ENCODE data around the gene PRKAR1B.
"Not testable (repeated sequence)": the region's sequence is repeated elsewhere in the genome, so short reads cannot be mapped to it uniquely, and the experiment has no call there.

The PRKAR1B gene

DNA sequence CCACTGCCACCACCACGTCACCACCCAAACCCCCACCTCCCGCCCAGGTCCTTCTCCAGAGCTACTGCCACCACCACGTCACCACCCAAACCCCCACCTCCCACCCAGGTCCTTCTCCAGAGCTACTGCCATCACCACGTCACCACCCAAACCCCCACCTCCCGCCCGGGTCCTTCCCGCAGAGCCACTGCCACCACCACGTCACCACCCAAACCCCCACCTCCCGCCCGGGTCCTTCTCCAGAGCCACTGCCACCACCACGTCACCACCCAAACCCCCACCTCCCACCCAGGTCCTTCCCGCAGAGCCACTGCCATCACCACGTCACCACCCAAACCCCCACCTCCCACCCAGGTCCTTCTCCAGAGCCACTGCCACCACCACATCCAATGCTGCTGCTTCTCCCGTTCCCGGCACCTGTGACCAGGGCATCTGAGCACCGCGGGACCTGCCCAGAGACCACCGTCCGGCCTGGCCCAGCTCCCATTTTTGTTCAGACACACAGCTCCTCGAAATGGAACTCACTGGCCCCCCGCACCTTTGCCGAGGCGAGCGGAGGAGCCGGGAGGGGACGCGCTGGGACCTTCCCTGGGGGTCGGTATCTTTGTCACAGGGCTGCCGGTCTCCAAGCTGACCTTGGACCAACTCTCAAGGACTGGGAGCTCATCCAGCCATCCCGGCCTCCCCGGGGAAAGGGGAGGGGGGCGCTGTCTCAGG lies 174.8 kb downstream of the PRKAR1B start:
- DNase-seq, result not testable (repeated sequence)

DNA sequence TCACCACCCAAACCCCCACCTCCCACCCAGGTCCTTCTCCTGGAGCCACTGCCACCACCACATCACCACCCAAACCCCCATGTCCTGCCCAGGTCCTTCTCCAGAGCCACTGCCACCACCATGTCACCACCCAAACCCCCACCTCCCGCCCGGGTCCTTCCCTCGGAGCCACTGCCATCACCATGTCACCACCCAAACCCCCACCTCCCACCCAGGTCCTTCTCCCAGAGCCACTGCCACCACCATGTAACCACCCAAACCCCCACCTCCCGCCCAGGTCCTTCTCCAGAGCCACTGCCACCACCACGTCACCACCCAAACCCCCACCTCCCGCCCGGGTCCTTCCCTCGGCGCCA lies 175.5 kb downstream of the PRKAR1B start:
- DNase-seq, result not testable (repeated sequence)

DNA sequence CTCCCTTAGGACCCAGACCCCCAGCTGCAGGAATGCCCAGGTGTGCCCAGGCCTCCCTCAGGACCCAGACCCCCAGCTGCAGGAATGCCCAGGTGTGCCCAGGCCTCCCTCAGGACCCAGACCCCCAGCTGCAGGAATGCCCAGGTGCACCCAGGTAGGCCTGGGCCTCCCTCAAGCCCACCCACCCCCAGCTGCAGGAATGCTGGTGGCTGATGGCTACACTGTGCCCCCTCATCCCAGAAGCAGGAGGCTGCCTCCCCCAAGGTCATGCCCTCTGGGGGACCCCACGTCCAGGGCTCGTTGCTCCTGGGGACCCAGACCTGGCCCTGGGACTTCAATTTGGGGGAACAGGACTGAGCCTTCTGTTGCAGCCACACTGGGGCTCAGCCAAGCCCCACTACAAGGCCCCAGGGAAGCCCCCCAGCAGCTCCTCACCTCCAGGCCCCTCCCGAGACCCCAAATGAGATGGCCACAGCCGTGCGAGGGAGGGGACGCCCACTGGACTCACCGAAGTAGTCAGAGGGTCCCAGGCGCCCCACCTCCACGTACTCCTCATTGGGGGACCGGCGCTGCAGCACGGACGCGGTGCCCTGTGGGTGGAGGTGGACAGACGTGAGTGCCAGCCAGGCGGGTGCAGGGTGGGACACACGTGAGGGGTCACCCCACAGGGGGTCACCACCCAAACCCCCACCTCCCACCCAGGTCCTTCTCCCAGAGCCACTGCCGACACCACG lies 176.0 kb downstream of the PRKAR1B start:
- DNase-seq, result no peak

DNA sequence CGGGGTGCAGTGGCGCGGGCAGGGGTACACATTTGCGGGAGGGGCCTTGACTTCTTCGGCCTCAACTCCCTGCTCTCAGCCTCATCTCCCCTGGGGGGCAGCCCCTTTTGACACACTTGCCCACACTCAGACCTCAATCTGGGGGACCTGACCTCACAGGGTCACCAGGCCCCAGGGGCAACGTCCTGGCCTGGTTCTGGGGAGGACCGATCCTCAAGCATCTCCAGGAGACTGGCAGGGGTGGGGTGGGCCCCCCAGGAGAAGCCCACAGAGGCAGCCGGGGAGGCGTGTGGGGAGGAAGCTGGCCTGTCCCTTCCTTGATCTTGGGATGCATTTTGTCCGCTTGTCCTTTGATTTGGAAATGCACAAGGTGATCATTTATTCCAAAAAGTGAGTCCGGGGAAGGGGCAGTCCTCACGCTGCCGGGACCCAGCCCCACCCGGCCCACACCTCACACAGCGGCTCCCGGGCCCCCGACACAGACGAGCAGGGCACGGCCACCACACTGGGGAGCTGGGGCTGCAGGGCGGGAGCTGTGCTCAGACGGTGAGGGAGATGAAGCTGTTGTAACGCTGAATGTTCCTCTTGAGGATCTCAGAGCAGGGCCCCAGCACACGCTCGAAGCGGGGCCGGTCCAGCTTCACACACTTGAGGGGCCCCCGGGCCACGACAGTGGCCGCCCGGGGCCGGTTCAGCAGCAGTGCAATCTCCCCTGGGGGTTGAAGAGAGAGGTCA lies 177.0 kb downstream of the PRKAR1B start:
- DNase-seq, result no peak

DNA sequence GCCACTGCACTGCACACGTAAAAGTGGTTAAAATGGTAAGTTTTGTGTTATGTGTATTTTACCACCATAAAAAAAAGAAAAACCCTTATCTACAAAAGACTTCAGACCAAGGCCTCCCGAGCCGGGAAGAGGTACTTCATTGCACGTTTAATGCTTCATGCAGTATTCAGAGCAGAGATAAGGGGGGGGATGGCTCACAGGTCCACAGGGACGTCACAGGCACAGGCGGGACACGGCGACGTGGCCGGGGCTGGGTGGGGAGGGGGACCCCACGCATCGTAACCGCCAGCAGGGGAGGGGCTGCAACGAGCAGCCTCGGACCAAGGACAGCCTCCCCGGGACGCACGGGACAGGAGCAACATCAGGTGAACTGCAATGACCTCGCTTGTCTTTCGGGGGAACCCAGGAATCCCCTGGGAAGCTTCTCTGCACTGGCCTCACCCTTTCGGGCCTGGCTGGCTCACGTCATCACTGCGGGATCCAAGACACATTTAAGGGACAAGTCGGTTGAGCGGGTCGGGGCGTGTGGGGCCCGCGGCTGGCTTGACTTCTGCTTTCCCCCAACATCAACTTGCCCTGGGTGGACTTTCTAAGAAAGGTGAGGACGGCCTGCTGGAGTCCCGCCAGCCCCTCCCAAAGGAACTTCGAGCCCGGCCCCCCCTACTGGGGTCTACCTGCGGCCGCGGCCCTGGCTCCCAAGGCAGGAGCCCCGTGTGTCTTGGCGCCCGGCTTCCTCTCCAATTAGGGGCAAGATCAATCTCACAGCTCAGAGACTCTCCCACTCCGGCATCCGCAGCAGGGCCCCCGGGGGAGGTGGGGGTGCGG lies 177.8 kb downstream of the PRKAR1B start:
- no peak for DNase-seq

DNA sequence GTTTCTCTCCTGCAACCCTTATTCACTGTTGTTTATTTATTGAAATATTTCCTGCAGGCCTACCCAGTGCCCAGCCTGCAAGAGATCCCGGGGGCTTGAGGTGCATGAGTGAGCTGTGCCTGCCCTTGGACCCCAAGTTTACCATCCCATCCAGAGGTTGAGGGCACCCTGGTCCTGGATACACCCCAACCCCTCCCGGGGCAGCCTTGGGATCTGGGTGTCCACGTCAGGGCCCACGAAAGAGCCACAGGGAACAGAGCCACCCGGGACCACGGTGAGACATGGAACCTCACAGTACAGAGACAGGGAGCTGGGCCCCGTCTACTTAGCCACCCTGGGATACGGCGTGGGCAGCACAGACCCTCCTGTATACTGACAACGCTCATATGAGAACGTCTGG lies 178.7 kb downstream of the PRKAR1B start:
- DNase-seq, result no peak

DNA sequence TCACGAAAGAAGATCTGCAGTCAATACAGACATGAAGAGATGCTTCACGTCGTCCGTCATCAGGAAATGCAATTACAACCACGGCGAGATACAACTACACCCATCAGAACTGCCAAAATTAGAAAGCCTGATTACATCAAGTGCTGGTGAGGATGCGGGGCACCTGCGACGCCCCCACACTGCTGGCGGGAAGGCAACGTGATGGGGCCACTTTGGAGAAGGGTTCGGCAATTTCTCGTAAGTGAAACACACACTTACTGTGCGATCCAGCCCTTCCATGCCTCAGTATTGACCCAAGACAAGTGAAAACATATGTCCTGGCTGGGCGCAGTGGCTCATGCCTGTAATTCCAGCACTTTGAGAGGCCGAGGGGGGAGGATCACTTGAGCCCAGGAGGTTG lies 181.6 kb downstream of the PRKAR1B start:
- no peak for DNase-seq

DNA sequence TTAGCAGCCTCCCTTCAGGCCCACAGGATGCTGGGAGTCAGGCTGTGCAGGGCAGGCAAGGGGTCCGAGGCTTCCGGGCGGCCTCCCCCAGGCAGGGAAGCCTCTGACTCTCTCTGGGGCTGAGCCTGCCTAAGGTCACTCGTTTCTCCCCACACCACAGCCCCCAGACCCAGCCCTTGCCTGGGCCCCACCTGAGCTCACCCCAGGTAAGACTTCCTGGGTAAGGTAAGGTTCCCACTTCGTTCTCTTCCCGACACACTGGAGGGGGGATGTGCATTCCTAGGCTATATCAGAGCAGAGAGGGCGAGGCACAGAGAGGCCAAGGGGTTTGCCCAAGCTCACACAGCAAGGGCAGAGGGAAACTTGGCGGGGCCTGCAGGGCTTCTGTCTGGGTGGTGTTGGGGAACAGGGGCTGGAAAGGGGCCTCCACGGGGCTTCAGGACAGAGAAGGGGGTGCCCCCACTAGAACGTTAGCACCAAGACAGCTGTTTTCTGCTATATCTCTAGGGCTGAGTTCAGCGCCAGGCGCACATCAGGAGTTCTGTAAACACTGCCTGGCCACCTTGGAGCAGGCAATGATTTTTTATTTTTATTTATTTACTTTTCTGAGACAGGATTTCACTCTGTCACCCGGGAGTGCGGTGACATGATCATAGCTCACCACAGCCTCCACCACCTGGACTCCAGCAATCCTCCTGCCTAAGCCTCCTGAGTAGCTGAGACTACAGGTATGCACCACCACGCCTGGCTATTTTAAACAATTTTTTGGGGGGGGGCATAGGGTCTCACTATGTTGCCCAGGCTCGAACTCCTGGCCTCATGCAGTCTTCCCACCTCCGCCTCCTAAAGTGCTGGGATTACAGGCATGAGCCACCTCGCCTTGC lies 182.5 kb downstream of the PRKAR1B start:
- no peak for DNase-seq

DNA sequence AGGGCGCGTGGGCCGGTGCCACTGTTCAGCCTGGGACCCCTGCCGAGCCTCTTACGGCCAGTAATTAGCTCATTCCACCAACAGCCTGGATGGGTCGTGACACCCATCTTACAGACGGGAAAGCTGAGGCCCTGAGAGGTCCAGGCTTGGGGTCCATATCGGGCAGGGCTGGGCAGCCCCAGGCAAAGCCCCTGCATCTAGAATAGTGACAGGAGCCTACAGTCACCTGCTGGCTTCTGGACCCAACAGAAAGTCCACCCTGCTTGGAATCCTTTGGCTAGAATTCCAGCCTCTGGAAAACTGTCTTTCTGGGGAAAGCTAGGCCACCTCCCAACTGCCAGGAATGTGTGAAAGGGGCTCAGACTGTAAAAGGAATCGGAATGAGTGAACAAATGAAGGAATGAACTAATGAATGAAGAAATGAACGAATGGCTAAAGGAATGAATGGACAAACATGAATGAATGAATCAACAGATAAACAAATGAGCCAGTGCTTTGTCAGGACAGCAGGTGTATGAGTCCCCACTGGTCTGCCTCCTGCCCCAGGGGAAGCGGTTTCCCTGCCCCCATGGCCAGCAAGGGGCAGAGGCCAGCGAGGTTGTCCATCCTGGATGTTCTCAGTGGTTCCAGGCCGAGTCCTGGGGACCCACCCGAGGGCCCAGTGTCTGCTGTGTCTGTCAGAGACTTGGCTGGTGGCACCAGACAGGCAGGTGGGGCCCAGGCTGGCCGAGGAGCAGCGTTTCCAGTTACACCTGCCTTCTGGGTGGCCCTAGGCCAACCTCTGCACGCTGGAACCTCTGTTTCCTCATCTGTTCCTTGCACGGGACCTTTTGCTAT lies 183.4 kb downstream of the PRKAR1B start:
- no peak for DNase-seq

DNA sequence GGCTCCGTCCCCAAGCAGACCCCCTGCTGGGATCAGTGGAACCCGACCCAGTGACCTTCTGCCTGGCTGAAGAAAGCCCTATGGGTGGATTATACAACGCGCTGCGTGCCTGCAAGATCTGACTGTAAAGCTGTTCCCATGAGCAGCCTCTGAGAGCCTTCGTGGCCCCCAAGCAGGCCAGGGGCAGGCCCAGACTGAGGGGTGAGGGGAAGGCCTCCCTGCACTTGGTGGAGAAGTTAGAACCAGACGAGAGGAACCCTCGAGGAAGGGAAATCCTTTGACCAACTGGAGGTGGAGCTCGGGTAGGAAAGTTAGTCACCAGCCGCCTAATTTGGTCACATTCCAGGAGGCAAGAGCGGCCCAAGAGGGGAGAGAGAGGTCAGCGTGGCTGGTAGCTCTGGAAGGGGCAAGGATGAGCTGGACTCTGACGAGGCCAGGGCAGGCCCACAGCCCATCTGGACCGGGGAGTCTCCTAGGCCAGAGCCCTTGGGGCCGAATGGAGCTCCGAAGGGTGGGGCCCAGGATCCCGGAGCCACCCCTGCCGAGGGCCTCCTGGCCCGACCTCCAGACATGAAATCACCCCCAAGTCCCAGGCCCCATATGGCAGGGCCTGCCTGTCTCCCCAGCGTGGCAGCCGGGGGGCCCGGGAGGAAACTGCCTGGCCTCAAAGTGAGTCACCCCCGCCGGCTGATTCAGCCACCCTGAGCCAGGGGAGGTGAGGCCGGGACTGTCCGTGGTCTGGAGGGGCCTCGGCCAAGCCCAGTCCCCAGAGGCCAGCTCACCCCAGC lies 184.2 kb downstream of the PRKAR1B start:
- no peak for DNase-seq

DNA sequence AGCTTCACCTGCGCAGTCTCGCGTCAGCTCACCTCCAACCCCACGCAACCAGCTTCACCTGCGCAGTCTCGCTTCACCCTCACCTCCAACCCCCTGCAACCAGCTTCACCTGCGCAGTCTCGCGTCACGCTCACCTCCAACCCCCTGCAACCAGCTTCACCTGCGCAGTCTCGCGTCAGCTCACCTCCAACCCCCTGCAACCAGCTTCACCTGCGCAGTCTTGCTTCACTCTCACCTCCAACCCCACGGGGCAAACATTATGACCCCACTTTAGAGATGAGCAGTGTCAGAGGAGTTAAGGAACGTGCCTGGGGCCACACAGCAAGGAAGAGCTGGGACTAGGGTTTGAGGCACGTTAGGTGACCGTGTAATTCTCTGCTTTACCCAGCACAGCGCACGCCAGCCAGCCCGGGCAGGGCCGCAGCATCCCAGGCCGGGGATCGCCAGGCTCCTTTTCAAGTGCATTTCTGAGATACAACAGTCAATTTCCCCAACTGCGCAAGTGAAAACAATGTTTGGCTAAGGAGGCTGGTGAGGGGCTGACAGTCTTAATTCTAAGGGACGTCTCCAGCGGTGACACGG lies 184.9 kb downstream of the PRKAR1B start:
- DNase-seq, result no peak

DNA sequence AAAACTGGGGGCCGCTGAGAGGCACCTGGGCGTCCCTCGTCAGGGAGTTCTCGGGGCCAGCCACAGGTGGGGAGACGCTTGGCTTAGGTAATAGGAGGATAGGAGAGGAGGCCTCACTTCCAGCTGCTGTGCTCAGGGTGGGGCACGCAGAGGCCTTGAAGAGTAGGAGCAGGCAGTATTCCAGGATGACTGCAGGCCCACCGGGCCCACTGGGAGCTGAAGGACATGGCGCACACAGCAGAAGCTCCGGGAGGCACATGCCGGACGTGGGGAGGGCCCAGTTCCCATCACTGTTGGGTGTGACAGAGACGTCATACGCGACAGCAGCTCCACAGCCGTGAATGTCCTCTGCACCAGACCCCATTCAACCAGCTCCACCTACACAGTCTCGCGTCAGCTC lies 185.4 kb downstream of the PRKAR1B start:
- no peak for DNase-seq

DNA sequence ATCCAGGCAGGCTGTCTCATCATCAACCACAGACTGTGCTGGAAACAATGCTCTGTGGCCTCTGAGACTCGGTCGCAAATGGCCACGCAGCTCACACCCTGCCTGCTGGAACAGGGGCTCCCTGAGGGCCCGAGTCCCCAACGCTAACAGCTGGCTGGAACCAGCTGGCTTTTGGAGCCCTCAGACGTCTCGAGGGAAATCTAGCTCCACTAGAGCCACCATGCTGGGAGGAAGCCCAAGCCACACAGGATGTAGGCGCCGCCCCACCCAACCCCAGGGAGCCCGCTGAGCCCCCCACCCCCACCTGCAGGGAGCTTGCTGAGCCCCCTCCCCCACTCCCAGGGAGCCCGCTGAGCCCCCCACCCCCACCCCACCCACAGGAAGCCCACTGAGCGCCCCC lies 186.1 kb downstream of the PRKAR1B start:
- no peak for DNase-seq

DNA sequence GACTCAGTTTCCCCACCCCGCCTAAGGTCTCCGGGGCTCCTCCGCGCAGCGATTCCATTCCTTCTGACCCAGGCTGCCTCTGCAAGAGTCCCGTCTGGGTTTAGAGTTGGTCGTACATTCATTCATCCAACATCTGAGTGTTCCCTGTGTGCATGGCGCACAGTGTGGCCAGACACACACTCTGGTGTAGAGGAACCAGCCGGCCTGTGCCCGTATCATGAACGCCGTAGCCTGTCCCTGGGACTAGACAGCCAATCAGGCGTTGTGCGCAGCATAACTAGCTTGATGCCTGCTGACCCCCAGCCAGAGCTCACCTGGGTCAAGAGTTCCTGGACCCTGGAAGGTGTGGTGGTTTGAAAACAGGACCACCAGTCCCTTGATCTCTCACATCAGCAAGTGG lies 186.5 kb downstream of the PRKAR1B start:
- no peak for DNase-seq

DNA sequence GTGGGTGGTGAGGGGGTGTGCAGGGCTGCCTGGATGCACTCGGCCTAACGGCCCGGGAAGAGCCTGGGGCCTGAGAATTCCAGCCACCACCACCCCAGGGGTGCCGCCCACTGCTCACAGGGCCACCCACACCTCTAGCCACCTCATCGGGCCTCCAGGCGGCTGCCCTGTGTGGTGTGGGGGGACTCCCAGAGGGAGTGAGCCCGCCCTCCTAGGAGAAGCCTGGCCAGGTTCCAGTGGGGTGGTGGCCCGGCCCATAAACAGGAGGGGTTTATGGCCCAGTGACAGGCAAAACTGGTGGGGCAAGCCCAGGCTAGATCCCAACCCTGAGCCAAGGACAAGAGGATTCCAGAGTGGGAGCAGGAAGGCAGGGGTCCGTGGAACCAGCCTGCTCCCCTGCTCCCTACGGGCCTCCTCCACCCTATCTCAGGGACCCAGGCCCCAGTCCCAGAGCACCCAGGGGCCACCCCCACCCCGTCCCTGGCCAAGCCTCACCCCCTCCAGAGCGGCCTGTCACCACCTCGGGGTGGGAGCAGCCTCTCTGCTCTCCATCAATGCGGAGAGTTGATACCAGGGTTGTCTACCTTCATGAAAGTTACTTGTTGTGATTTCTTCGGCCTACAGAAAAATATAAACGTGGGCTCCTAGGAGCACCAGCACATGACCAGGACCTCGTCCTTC lies 187.2 kb downstream of the PRKAR1B start:
- DNase-seq, result no peak

DNA sequence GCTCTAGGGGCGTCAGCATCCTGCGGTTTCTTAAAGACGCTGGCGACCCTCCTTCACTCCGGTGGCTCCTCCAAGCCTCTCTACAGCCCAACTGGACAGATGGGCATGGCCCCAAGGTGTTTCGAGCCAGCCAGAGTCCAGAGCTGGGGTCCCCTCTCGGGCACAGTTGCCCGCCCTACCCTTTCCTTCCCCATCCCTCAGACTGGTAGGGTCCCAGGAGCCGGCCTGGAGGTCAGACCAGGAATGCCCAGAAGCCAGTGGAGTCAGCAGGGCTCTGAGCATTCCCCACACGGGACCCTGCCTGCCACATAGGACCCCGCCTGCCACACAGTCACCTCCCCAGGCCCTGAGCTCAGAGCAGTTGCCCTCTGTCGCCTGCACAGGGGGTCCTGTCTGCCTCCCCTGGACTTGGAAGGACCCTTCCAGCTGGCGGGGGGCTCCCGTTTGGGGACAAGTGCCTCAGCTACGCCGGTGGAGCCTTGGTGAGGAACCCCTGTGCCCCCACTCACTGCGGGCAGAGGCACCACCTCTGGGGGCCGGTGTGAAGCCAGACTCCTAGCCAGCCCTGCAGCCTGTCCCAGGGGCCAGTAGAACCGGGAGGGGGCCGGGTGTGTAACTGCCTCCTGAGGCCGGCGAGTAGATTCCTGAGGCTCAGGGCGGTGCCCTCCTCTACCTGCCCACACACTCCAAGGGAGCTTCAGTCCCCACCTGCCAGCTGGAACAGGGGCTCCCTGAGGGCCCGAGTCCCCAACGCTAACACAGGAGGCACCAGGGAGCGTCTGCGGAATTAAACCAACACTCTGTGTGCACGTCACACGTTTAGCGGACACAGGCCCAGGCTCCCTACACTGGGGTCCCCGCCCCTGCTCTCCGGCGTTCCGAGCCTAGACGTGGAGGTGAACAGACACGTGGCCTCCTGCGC lies 188.1 kb downstream of the PRKAR1B start:
- DNase-seq, result no peak

DNA sequence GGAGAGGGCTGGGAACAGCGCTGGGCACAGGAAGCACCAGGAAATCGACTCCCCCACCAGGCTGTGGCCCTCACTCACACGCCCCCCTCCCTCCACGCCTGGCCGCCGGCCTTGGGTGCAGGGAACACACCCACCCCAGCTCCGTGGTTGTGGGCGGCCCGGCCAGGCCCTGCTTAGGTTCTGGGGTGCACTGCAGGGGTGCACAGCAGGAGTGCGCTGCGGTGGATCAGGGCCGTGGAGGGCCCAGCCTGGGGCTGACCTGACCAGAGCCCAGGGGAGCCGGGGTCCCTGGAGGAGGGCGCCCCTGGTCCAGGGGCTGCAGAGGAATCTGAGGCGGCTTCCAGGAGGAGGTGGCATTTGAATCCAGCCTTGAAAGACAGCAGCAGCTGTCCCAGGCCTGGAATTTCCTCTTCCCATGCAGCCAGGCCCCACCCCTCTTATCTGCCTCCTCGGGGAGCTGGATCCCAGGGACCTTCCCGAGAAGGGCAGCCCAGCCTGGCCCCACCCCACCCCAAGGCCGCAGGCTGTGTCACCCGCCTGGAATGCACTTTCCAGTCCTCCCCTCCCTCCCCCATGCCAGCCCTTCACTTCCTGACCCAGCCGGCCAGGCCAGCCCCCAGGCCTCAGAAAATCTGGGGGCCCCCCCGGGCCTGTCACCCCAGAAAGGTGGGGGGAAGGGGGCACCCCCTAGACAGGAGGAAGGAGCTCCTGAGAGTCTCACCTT lies 189.0 kb downstream of the PRKAR1B start:
- DNase-seq, result no peak

Measured in CD4-positive, alpha-beta T cell treated with Interleukin-17A for 4 hours (primary cell).